ENCODE measurements around the gene LNPEP.

DNA sequence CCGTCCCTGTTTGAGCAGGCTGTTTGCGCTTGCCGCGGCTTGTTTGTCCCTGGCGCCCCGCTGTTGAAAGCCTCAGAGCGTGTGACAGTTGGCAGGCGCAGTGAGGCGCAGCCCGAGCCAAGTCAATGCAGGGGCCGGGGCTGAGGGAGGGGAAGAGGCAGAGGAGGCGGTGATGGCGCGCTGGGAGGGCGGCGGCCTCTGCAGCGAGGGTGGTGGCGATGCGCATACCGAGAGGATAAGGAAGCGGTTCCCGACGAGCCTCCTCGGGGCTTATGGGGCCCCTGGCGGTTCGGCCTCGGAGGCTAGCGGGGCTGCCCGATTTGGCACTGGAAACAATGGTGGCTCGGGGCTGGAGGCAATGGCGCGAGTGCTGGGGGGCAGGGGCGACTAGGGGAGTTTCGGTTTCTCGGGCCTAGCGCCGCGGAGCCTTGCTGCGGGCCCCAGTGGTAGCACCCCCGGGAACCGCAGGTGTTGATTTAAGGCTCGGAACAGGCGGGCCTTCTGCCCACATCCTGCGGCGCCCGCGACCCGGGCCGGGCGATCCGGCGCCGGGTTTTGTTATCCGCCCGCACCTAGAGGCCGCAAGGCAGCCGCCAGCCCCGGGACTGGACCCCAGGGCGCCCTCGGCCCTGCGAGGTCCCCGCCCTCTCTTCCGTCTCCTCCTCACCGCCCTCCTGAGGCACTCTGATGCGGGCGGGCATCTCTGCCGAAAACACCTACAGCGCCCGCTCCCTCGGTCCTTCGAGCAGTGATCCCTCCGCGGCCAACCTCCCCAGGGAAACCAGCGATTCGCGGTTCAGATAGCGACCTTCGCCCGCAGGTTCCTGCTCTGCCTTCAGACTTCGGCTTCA is 947 bp upstream of the LNPEP start:
- no peak for TF ChIP-seq EZH2 (IDR thresholded peaks at IDR 0.05; ENCODE audit: insufficient read depth, poor library complexity, severe bottlenecking)
- TF ChIP-seq EZH2phosphoT487 (IDR thresholded peaks at IDR 0.05; ENCODE audit: insufficient read depth, low read depth) = no peak

Measured in GM23248 (cell line).